Epidermal melanocyte (primary cell): ENCODE measurements around the gene ISOC2.

ENCODE experiments used
- DNase-seq: peaks from one replicate; pipeline ENCODE4 v3.0.0; 2011; ENCODE audit warnings: low spot score; ENCODE audit not compliant: insufficient read length

ISOC2 gene

GRCh38 chr19:55490478-55491432, 29.3 kb upstream of the ISOC2 start:
- no peak for DNase-seq

GRCh38 chr19:55489711-55490477, 28.5 kb upstream of the ISOC2 start:
- no peak for DNase-seq

- no peak for DNase-seq
Observed at GRCh38 chr19:55488986-55489710, 27.7 kb upstream of the ISOC2 start.

- DNase-seq: no peak
Observed at GRCh38 chr19:55487924-55488687, 26.7 kb upstream of the ISOC2 start, which contains the start of gene SSC5D. Gene SSC5D, plus strand, starts transcription at chr19:55488436. Its CDS starts 154 bp downstream, at chr19:55488590.

- DNase-seq: peak; percentile 97
Observed at GRCh38 chr19:55486971-55487923, 25.8 kb upstream of the ISOC2 start.

- DNase-seq: no peak
Observed at GRCh38 chr19:55486043-55486970, 24.9 kb upstream of the ISOC2 start.

- DNase-seq: no peak
Observed at GRCh38 chr19:55485439-55486011, 24.1 kb upstream of the ISOC2 start.

- DNase-seq: peak; percentile 98
Observed at GRCh38 chr19:55484593-55485438, 23.4 kb upstream of the ISOC2 start, which contains the start of gene NAT14. Gene NAT14, plus strand, starts transcription at chr19:55485188. Its CDS starts 521 bp downstream, at chr19:55485709.

- DNase-seq: no peak
Observed at GRCh38 chr19:55483706-55484592, 22.5 kb upstream of the ISOC2 start.

- DNase-seq: no peak
Observed at GRCh38 chr19:55482967-55483705, 21.7 kb upstream of the ISOC2 start.

GRCh38 chr19:55482156-55482961, 20.9 kb upstream of the ISOC2 start:
- no peak for DNase-seq

GRCh38 chr19:55481794-55482155, 20.3 kb upstream of the ISOC2 start:
- DNase-seq: no peak

GRCh38 chr19:55481148-55481793, 19.8 kb upstream of the ISOC2 start:
- no peak for DNase-seq
